ENCODE measurements around the gene CRIP2.
A peak's percentile ranks its signal among the peaks of the same experiment; 100 is the strongest.

CRIP2 gene

DNA sequence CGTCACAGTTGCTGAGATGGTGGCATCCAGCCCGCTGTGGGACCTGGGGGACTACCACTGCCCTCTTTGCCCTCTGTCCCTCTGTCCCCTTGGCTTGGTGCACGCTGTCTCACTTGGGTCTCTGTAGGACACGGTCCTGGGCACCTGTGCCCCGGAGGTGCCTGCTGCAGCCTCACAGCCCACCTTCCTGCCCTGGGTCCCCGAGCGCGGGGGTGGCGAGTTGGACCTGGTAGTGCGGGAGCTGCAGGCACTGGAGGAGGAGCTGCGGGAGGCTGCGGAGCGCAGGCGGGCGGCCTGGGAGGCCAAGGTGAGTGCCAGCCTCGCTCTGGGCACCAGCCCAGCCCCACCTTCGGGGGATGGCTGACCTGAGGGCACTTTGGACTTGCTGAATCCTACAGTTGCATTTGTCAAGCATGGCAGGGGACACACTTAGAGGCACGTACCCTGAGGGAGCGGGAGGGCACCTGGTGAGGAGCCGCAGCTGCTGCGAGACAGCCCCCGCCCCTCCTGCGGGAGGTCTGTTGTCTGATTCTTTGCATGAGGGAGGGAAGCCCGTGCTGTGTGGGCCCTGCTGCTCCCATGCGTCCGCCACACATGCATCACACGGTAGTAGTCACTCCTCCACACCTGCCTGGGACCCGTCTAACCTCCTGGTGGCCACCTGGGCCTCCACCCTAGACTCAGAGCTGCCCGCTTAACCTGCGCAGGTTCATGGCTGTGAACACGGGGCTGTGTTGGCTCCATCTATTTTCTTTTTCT is 23.2 kb downstream of the CRIP2 start:
- Mint-ChIP-seq H3K27me3 (no peaks in the 10 kb centered on the region), H3K36me3 (ENCODE audit: low read depth) (peaks cover 28% of the 10 kb centered on the region), H3K4me1 (ENCODE audit: low read depth) (peaks cover 5% of the 10 kb centered on the region), H3K4me3 (no peak overlapping the region), H3K27ac (peak overlapping the region; percentile 44), H3K9me3 (no peaks in the 10 kb centered on the region)
- DNase-seq = peak; percentile 25

DNA sequence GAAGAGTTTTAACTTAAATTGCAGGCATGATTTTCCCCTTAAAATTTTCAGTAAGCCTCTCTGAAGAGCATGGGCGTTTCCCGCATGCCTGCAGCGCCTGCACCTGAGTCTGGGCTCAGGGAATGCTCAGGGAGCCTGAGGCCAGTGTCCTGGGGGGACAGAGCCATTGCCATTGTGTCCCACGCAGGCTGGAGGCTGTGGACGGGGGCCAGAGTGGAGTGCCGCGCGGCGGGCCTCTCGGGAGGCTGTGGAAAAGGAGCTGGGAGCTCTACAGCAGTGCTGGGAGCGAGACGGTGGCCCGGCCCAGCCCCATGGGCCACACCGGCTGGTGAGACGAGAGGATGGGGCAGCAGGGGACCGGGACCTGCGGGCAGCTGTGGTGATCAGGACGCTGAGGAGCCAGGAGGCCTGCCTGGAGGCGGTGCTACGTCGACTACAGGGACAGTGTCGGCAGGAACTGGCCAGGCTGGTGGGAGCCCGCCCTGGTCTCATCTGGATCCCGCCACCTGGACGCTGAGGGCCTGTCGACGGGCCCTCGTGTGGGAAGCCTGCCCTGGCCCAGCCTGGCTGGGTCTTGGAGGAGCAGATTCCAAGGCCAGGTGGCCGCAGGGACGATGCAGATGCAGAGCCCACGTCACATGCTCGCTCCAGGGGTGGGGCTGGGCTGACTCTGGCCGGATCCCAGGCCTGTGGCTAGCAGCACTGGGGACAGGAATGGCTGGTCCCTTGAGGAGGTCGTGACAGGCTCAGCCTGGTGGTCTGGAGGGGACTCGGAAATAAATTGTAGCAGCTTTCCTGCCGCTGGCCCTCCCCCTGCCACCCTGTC is 24.0 kb downstream of the CRIP2 start:
- H3K27ac Mint-ChIP-seq = no peak overlapping the region

GRCh38 chr14:105499256-105500035 is 24.8 kb downstream of the CRIP2 start:
- Mint-ChIP-seq H3K27me3 (no peaks in the 10 kb centered on the region), H3K27ac (no peak overlapping the region), H3K9me3 (no peaks in the 10 kb centered on the region), H3K4me1 (ENCODE audit: low read depth) (no peaks in the 10 kb centered on the region), H3K36me3 (ENCODE audit: low read depth) (peaks cover 20% of the 10 kb centered on the region), H3K4me3 (no peak overlapping the region)
- peak; percentile 30 for DNase-seq

More for the DNA sequence above, 24.0 kb downstream of the CRIP2 start:
- peak; percentile 25 for DNase-seq
- peaks cover 23% of the 10 kb centered on the region for H3K36me3 Mint-ChIP-seq (ENCODE audit: low read depth)
- H3K9me3 Mint-ChIP-seq = no peaks in the 10 kb centered on the region
- no peaks in the 10 kb centered on the region for H3K4me1 Mint-ChIP-seq (ENCODE audit: low read depth)
- no peaks in the 10 kb centered on the region for H3K27me3 Mint-ChIP-seq
- H3K4me3 Mint-ChIP-seq = no peak overlapping the region

- peaks cover 18% of the 10 kb centered on the region for H3K36me3 Mint-ChIP-seq (ENCODE audit: low read depth)
- no peak overlapping the region for H3K4me3 Mint-ChIP-seq
- H3K27ac Mint-ChIP-seq = no peak overlapping the region
- H3K4me1 Mint-ChIP-seq (ENCODE audit: low read depth) = no peaks in the 10 kb centered on the region
- H3K9me3 Mint-ChIP-seq = no peaks in the 10 kb centered on the region
- peak; percentile 33 for DNase-seq
- no peaks in the 10 kb centered on the region for H3K27me3 Mint-ChIP-seq
These were observed 25.6 kb downstream of the CRIP2 start for GRCh38 chr14:105500036-105500725.

DNA sequence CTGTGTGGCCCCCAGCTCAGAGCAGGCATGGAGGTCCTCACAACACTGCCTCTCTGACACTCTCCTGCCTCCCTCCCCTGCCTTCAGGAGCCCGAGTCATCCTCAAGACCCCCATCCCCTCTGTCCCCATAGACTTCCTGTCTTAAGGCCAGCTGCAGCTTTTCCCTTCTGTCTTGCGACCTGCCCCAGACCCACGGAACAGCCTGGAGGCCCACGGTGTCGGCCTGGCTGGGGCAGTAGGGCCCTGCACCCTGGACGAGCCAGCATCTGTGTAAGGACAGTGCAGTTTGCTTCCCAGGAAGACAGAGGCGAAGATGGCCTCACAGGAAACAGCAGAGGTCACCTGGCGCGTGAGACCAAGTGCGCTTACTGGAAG is 26.1 kb downstream of the CRIP2 start:
- no peak overlapping the region for H3K27ac Mint-ChIP-seq

GRCh38 chr14:105501504-105502291 is 27.1 kb downstream of the CRIP2 start:
- peak; percentile 28 for DNase-seq
- Mint-ChIP-seq H3K4me3 (no peak overlapping the region), H3K4me1 (ENCODE audit: low read depth) (no peaks in the 10 kb centered on the region), H3K36me3 (ENCODE audit: low read depth) (peaks cover 15% of the 10 kb centered on the region), H3K9me3 (no peaks in the 10 kb centered on the region), H3K27ac (no peak overlapping the region), H3K27me3 (no peaks in the 10 kb centered on the region)

More for the DNA sequence above, 26.1 kb downstream of the CRIP2 start:
- Mint-ChIP-seq H3K9me3 (no peaks in the 10 kb centered on the region), H3K4me1 (ENCODE audit: low read depth) (no peaks in the 10 kb centered on the region), H3K27me3 (no peaks in the 10 kb centered on the region), H3K4me3 (no peak overlapping the region), H3K36me3 (ENCODE audit: low read depth) (peaks cover 18% of the 10 kb centered on the region)
- no peak for DNase-seq

GRCh38 chr14:105502446-105503295 is 28.1 kb downstream of the CRIP2 start:
- Mint-ChIP-seq H3K27me3 (peaks cover 2% of the 10 kb centered on the region), H3K27ac (peak overlapping the region; percentile 82), H3K4me3 (no peak overlapping the region)

DNA sequence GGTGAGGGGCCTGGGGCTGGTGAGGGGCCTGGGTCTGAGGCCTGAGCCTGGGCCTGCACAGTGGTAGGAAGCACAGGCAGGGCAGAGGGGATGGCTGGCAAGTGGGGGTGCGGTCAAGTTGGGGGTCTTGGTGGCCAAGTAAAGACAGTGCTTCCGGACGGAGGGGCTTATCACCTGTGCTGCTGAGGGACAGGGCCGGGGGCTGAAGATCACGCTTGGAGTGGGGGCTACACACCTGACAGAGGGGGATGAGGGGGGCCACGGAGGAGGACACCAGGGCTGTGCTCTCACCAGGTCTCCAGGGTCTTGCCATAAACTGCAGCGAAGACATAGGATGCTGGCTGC is 28.6 kb downstream of the CRIP2 start:
- no peak overlapping the region for H3K4me3 Mint-ChIP-seq
- H3K27ac Mint-ChIP-seq = peak overlapping the region; percentile 41

More at GRCh38 chr14:105502446-105503295, 28.1 kb downstream of the CRIP2 start:
- H3K4me1 Mint-ChIP-seq (ENCODE audit: low read depth) = no peaks in the 10 kb centered on the region
- DNase-seq = peak; percentile 25
- no peaks in the 10 kb centered on the region for H3K9me3 Mint-ChIP-seq
- peaks cover 14% of the 10 kb centered on the region for H3K36me3 Mint-ChIP-seq (ENCODE audit: low read depth)

DNA sequence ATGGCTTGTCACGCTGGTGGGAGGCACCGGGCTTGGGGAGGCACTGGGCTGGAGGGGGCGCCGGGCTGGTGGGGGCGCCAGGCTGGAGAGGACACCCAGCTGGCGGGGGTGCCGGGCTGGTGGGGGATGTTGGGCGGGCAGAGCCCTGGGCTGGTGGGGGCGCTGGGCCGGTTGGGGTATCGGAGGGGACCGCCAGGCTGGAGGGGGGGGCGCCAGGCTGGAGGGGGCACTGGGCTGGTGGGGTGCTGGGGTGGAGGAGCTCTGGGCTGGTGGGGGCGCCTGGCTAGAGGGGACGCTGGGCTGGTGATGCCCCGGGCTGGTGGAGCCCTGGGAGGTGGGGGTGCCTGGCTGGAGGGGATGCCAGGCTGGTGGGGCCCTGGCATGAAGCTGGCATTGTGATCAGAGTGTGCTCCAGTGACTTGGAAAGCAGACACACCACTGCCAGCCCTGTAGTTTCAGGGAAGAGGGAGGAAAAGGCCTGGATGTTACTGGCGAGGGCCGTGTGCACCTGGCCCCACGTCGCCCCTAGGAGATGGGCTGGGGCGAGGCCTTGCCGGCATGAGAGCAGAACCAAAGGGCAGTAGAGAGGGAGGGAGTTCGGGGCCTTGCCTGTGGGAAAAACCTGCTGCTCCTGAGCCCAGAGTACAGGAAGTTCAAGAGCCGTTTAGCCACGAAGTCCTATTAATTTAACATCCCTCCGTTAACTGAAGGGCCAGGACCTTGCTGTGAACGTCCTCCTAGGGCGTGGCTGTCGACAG is 29.5 kb downstream of the CRIP2 start:
- H3K36me3 Mint-ChIP-seq (ENCODE audit: low read depth) = no peaks in the 10 kb centered on the region
- H3K9me3 Mint-ChIP-seq = no peaks in the 10 kb centered on the region
- peaks cover 11% of the 10 kb centered on the region for H3K27me3 Mint-ChIP-seq
- H3K27ac Mint-ChIP-seq = no peak overlapping the region
- DNase-seq = no peak
- H3K4me3 Mint-ChIP-seq = no peak overlapping the region
- H3K4me1 Mint-ChIP-seq (ENCODE audit: low read depth) = no peaks in the 10 kb centered on the region

More for the DNA sequence above, 28.6 kb downstream of the CRIP2 start:
- Mint-ChIP-seq H3K36me3 (ENCODE audit: low read depth) (peaks cover 8% of the 10 kb centered on the region), H3K9me3 (no peaks in the 10 kb centered on the region), H3K4me1 (ENCODE audit: low read depth) (no peaks in the 10 kb centered on the region), H3K27me3 (peaks cover 7% of the 10 kb centered on the region)
- DNase-seq = no peak

GRCh38 chr14:105505101-105505500 is 30.5 kb downstream of the CRIP2 start:
- H3K27ac Mint-ChIP-seq = no peak overlapping the region
- no peak overlapping the region for H3K4me3 Mint-ChIP-seq
- no peak for DNase-seq
- no peaks in the 10 kb centered on the region for H3K4me1 Mint-ChIP-seq (ENCODE audit: low read depth)
- H3K36me3 Mint-ChIP-seq (ENCODE audit: low read depth) = no peaks in the 10 kb centered on the region
- H3K27me3 Mint-ChIP-seq = peaks cover 11% of the 10 kb centered on the region
- no peaks in the 10 kb centered on the region for H3K9me3 Mint-ChIP-seq

DNA sequence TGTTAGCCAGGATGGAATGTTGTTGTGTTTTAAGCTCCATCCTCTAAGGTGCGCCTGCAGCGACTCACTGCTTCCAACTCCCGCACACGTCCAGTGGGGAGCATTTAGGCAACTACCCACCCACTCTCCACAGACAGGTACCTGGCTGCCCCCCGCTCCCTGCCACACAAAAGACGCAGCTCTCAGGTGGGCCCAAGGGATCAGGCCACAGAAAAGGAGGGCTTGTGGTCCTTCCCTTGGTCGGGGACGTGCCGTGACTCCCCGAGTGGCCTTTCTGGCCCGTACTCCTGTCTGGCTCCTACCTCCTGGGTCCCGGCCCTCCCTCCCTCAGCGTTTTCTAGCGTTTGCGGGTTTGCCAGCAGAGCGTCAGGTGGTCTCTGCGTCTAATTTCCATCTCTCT is 32.6 kb downstream of the CRIP2 start:
- Mint-ChIP-seq H3K27me3 (peaks cover 25% of the 10 kb centered on the region), H3K27ac (no peak overlapping the region), H3K9me3 (no peaks in the 10 kb centered on the region), H3K4me1 (ENCODE audit: low read depth) (no peaks in the 10 kb centered on the region), H3K4me3 (no peak overlapping the region), H3K36me3 (ENCODE audit: low read depth) (no peaks in the 10 kb centered on the region)
- no peak for DNase-seq

- Mint-ChIP-seq H3K27me3 (peaks cover 32% of the 10 kb centered on the region), H3K9me3 (no peaks in the 10 kb centered on the region), H3K36me3 (ENCODE audit: low read depth) (no peaks in the 10 kb centered on the region), H3K4me1 (ENCODE audit: low read depth) (no peaks in the 10 kb centered on the region), H3K27ac (no peak overlapping the region), H3K4me3 (no peak overlapping the region)
- no peak for DNase-seq
These were observed 33.4 kb downstream of the CRIP2 start for GRCh38 chr14:105508069-105508468.

Measured in activated T-cell treated with anti-CD3 and anti-CD28 coated beads, Interleukin-2, amount 50 U/mL, for 24 hours (primary cell).